Vagina (tissue), 2 donors: ENCODE results near the gene TRDMT1.

Experiments
- CTCF ChIP-seq, 3 experiments: fragments of 450-650 bp in 2 of 3; fragments of 200-600 bp in 1 of 3; sonication (generic) in 1 of 3; IDR thresholded peaks; one replicate each; pipeline ENCODE4 v1.5.1; 2017 to 2019; ENCODE audit warnings: antibody characterized with exemption in 3 of 3, mild to moderate bottlenecking in 2 of 3, moderate library complexity in 2 of 3
- POLR2A ChIP-seq, 2 donors: fragments of 450-650 bp; IDR thresholded peaks; one replicate each; pipeline ENCODE4 v1.6.1; 2017; ENCODE audit warnings: antibody characterized with exemption in 2 of 2, mild to moderate bottlenecking in 2 of 2, moderate library complexity in 2 of 2
- POLR2AphosphoS5 ChIP-seq, 2 donors: sonication (generic); formaldehyde crosslinking; IDR thresholded peaks; one replicate each; pipeline ENCODE4 v1.9.0; 2017; ENCODE audit warnings: antibody characterized with exemption in 2 of 2, mild to moderate bottlenecking in 2 of 2, low read depth in 1 of 2; ENCODE audit not compliant: insufficient read depth in 1 of 2

GRCh38 chr10:17240616-17241015 is 39.1 kb upstream of the TRDMT1 start:
- TF ChIP-seq CTCF (IDR thresholded peaks at IDR 0.05) (no peak), POLR2AphosphoS5 (IDR thresholded peaks at IDR 0.05; ENCODE audit: insufficient read depth in 1 of 2, low read depth in 1 of 2) (no peak), POLR2A (IDR thresholded peaks at IDR 0.05) (no peak)
